ENCODE results near the gene ELF5.

GRCh38 chr11:34519595-34520235 is 6.1 kb upstream of the ELF5 start:
- TF ChIP-seq SNRNP70 (IDR thresholded peaks at IDR 0.05; ENCODE audit: low read depth, low read length) = no peak
- no peak for TF ChIP-seq NBN (conservative IDR thresholded peaks at IDR 0.05)
- no peak for TF ChIP-seq SMC3 (IDR thresholded peaks at IDR 0.05; ENCODE audit: low read length)
- TF ChIP-seq ZBTB4 (CRISPR knock-in tag; IDR thresholded peaks at IDR 0.05; ENCODE audit: borderline replicate concordance) = no peak
- TF ChIP-seq RFX1 (IDR thresholded peaks at IDR 0.05) = no peak
- TF ChIP-seq ZNF841 (CRISPR knock-in tag; IDR thresholded peaks at IDR 0.05; ENCODE audit: borderline replicate concordance) = no peak
- no peak for TF ChIP-seq SKI (IDR thresholded peaks at IDR 0.05; ENCODE audit: partially characterized antibody)
- no peak for TF ChIP-seq SNAPC5 (CRISPR knock-in tag; IDR thresholded peaks at IDR 0.05; ENCODE audit: borderline replicate concordance)
- TF ChIP-seq ZNF672 (CRISPR knock-in tag; IDR thresholded peaks at IDR 0.05) = no peak
- no peak for TF ChIP-seq CTCF (CRISPR knock-in tag; IDR thresholded peaks at IDR 0.05)
- TF ChIP-seq POLR2AphosphoS5 (IDR thresholded peaks at IDR 0.05; ENCODE audit: low read depth, low read length) = no peak
- no peak for TF ChIP-seq MNT (IDR thresholded peaks at IDR 0.05)
- no peak for TF ChIP-seq MAX (IDR thresholded peaks at IDR 0.05)
- TF ChIP-seq ZBTB7A (CRISPR knock-in tag; IDR thresholded peaks at IDR 0.05) = no peak

All from HepG2 (cell line).